HepG2 (cell line): ENCODE results near the gene TBC1D1. TPM values are rescaled to one million over a fixed set of nuclear protein-coding genes. Genes with fewer than 3 reads are reported as not detected.

ENCODE experiments used
- FIP1L1 ChIP-seq: fragments of 200-400 bp; formaldehyde crosslinking; IDR thresholded peaks from 2 replicates; pipeline ENCODE4 v1.6.1; 2018; ENCODE audit warnings: low read depth, mild to moderate bottlenecking, low read length, moderate library complexity, borderline replicate concordance; ENCODE audit not compliant: insufficient read depth
- GATAD1 ChIP-seq: IDR thresholded peaks from 2 replicates; pipeline ENCODE4 v1.6.1; 2016; ENCODE audit warnings: missing genetic modification reagents, missing compliant biosample characterization
- GMEB2 ChIP-seq: IDR thresholded peaks from 2 replicates; pipeline ENCODE4 v1.6.1; 2016; ENCODE audit warnings: missing biosample characterization, missing genetic modification reagents, low read depth
- HOXA5 ChIP-seq: sonication (generic); formaldehyde crosslinking; IDR thresholded peaks from 2 replicates; pipeline ENCODE4 v1.4.0; 2020; ENCODE audit warnings: missing genetic modification reagents
- MAFG ChIP-seq: sonication (generic); formaldehyde crosslinking; IDR thresholded peaks from 2 replicates; pipeline ENCODE4 v1.5.1; 2020; ENCODE audit warnings: mild to moderate bottlenecking, missing genetic modification reagents
- NCOA2 ChIP-seq: sonication (generic); formaldehyde crosslinking; IDR thresholded peaks from 2 replicates; pipeline ENCODE4 v1.8.0; 2022; ENCODE audit warnings: inconsistent platforms
- NFKBIZ ChIP-seq: IDR thresholded peaks from 2 replicates; pipeline ENCODE4 v1.6.1; 2018; ENCODE audit warnings: missing genetic modification reagents, missing compliant biosample characterization
- PATZ1 ChIP-seq: sonication (generic); formaldehyde crosslinking; IDR thresholded peaks from 2 replicates; pipeline ENCODE4 v1.4.0; 2020; ENCODE audit warnings: missing genetic modification reagents
- SMAD3 ChIP-seq: sonication (generic); formaldehyde crosslinking; IDR thresholded peaks from 2 replicates; pipeline ENCODE4 v1.4.0; 2020; ENCODE audit warnings: missing genetic modification reagents
- SOX5 ChIP-seq: IDR thresholded peaks from 2 replicates; pipeline ENCODE4 v1.6.1; 2016; ENCODE audit warnings: borderline replicate concordance
- SP2 ChIP-seq: sonication (generic); formaldehyde crosslinking; IDR thresholded peaks from 2 replicates; pipeline ENCODE4 v1.5.1; 2020; ENCODE audit warnings: mild to moderate bottlenecking, missing genetic modification reagents
- TOE1 ChIP-seq: sonication (generic); formaldehyde crosslinking; IDR thresholded peaks from 2 replicates; pipeline ENCODE4 v1.4.0; 2020; ENCODE audit warnings: mild to moderate bottlenecking, missing genetic modification reagents
- YEATS4 ChIP-seq: sonication (generic); formaldehyde crosslinking; IDR thresholded peaks from 2 replicates; pipeline ENCODE4 v1.4.0; 2020; ENCODE audit warnings: missing genetic modification reagents, borderline replicate concordance
- ZBTB7A ChIP-seq: sonication (generic); formaldehyde crosslinking; IDR thresholded peaks from 2 replicates; pipeline ENCODE4 v1.8.0; 2022; ENCODE audit warnings: mild to moderate bottlenecking, missing genetic modification reagents
- ZGPAT ChIP-seq: IDR thresholded peaks from 2 replicates; pipeline ENCODE4 v1.6.1; 2016; ENCODE audit warnings: mild to moderate bottlenecking
- ZNF101 ChIP-seq: sonication (generic); formaldehyde crosslinking; IDR thresholded peaks from 2 replicates; pipeline ENCODE4 v1.4.0; 2020; ENCODE audit warnings: mild to moderate bottlenecking, low read depth, missing genetic modification reagents, borderline replicate concordance
- ZNF350 ChIP-seq: sonication (generic); formaldehyde crosslinking; IDR thresholded peaks from 2 replicates; pipeline ENCODE4 v1.4.0; 2020; ENCODE audit warnings: mild to moderate bottlenecking, low read depth, missing genetic modification reagents, borderline replicate concordance
- polyA plus RNA-seq, 8 experiments: library from polyadenylated mRNA; depleted of rRNA in 3 of 8; stranded (reverse) in 7 of 8; unstranded in 1 of 8; fragments of >200 nt; fragmentation: Illumina TruSeq in 4 of 8; extraction: Trizol in 4 of 8; gene quantifications; 2 replicates each; pipeline versions ENCODE4 v1.2.1 to v1.2.3, GENCODE V29; 2011 to 2016; ENCODE audit warnings: low read depth in 4 of 8, missing spikeins in 1 of 8, mixed read lengths in 1 of 8; ENCODE audit not compliant: insufficient read depth in 1 of 8
- total RNA-seq, 5 experiments: library from RNA; depleted of rRNA; stranded (reverse); fragments of >200 nt; fragmentation: Illumina TruSeq; extraction: Trizol; gene quantifications; 2 replicates each; pipeline ENCODE4 v1.2.3, GENCODE V29; 2016; ENCODE audit warnings: low read depth in 1 of 5
- TF ChIP-seq, protein P1 (sequence below): sonication (generic); formaldehyde crosslinking; IDR thresholded peaks from 2 replicates; pipeline ENCODE4 v1.8.1; 2023; ENCODE audit warnings: mild to moderate bottlenecking, missing genetic modification reagents
- TF ChIP-seq, protein P2 (sequence below): IDR thresholded peaks from 2 replicates; pipeline ENCODE4 v1.6.1; 2012; ENCODE audit warnings: low read length, improper control_type of control experiment

TBC1D1 gene
- total and polyA plus RNA-seq, 2 of the 13 experiments (the other 11 are each of a cell fraction or from before 2014, with no cell fraction given), result 37.3 to 62.8 TPM

GRCh38 chr4:37951461-37952352 is 60.8 kb downstream of the TBC1D1 start (continued):
- no peak for TF ChIP-seq PATZ1
- peak; percentile 40; the same call in 1 of the 2 replicates for TF ChIP-seq ZGPAT (CRISPR knock-in tag)
- TF ChIP-seq, protein P1, sequence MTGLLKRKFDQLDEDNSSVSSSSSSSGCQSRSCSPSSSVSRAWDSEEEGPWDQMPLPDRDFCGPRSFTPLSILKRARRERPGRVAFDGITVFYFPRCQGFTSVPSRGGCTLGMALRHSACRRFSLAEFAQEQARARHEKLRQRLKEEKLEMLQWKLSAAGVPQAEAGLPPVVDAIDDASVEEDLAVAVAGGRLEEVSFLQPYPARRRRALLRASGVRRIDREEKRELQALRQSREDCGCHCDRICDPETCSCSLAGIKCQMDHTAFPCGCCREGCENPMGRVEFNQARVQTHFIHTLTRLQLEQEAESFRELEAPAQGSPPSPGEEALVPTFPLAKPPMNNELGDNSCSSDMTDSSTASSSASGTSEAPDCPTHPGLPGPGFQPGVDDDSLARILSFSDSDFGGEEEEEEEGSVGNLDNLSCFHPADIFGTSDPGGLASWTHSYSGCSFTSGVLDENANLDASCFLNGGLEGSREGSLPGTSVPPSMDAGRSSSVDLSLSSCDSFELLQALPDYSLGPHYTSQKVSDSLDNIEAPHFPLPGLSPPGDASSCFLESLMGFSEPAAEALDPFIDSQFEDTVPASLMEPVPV (CRISPR knock-in tag), result no peak
- TF ChIP-seq GMEB2, result no peak
- no peak for TF ChIP-seq SMAD3 (CRISPR knock-in tag)
- no peak for TF ChIP-seq HOXA5 (CRISPR knock-in tag)
- no peak for TF ChIP-seq NFKBIZ (CRISPR knock-in tag)
- TF ChIP-seq ZBTB7A, result no peak
- no peak for TF ChIP-seq SP2 (CRISPR knock-in tag)
- peak; percentile 27; the same call in 1 of the 2 replicates for TF ChIP-seq SOX5
- TF ChIP-seq, protein P2, sequence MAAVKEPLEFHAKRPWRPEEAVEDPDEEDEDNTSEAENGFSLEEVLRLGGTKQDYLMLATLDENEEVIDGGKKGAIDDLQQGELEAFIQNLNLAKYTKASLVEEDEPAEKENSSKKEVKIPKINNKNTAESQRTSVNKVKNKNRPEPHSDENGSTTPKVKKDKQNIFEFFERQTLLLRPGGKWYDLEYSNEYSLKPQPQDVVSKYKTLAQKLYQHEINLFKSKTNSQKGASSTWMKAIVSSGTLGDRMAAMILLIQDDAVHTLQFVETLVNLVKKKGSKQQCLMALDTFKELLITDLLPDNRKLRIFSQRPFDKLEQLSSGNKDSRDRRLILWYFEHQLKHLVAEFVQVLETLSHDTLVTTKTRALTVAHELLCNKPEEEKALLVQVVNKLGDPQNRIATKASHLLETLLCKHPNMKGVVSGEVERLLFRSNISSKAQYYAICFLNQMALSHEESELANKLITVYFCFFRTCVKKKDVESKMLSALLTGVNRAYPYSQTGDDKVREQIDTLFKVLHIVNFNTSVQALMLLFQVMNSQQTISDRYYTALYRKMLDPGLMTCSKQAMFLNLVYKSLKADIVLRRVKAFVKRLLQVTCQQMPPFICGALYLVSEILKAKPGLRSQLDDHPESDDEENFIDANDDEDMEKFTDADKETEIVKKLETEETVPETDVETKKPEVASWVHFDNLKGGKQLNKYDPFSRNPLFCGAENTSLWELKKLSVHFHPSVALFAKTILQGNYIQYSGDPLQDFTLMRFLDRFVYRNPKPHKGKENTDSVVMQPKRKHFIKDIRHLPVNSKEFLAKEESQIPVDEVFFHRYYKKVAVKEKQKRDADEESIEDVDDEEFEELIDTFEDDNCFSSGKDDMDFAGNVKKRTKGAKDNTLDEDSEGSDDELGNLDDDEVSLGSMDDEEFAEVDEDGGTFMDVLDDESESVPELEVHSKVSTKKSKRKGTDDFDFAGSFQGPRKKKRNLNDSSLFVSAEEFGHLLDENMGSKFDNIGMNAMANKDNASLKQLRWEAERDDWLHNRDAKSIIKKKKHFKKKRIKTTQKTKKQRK, result no peak
- TF ChIP-seq ZNF101 (CRISPR knock-in tag), result no peak
- TF ChIP-seq ZNF350, result no peak
- no peak for TF ChIP-seq YEATS4 (CRISPR knock-in tag)
- peak; percentile 21; the same call in 1 of the 2 replicates for TF ChIP-seq NCOA2 (CRISPR knock-in tag)
- no peak for TF ChIP-seq GATAD1 (CRISPR knock-in tag)
- TF ChIP-seq MAFG (CRISPR knock-in tag), result no peak
- TF ChIP-seq TOE1 (CRISPR knock-in tag), result no peak
- TF ChIP-seq FIP1L1, result no peak
